Measurements from ENCODE around the gene AGAP5. TPM values are rescaled to one million over a fixed set of nuclear protein-coding genes. Genes with fewer than 3 reads are reported as not detected.
"Not testable (repeated sequence)": the region's sequence is repeated elsewhere in the genome, so short reads cannot be mapped to it uniquely, and the experiment has no call there.

The AGAP5 gene
- total and polyA plus RNA-seq, 10 of the 15 experiments (the other 5 are each of a cell fraction or from before 2014, with no cell fraction given) = 0.68 to 8.5 (median 6.7) TPM; not detected in 1

DNA sequence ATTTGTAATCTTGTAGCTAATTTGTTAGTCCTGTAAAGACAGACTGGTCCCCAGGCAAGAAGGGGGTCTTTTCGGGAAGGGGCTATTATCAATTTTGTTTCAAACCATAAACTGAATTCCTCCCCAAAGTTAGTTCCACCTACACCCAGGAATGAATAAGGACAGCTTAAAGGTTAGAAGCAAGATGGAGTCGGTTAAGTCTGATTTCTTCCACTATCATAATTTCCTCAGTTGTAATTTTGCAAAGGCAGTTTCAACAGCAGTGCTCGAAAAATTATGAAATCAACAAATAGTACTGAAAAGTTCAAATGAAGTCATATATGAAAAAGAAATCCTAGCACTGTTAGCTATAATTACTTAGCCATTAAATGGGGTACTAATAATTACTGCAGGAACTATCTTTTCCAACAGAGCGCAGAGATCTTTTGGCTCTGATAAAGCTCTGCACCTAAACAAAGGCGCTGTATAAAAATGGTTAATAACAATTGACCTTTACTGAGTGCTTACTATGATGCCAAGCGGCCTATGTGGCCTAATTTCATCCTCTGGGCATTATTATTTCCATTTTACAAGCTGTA, 45.5 kb upstream of the AGAP5 start (continued):
- TF ChIP-seq, protein P1, sequence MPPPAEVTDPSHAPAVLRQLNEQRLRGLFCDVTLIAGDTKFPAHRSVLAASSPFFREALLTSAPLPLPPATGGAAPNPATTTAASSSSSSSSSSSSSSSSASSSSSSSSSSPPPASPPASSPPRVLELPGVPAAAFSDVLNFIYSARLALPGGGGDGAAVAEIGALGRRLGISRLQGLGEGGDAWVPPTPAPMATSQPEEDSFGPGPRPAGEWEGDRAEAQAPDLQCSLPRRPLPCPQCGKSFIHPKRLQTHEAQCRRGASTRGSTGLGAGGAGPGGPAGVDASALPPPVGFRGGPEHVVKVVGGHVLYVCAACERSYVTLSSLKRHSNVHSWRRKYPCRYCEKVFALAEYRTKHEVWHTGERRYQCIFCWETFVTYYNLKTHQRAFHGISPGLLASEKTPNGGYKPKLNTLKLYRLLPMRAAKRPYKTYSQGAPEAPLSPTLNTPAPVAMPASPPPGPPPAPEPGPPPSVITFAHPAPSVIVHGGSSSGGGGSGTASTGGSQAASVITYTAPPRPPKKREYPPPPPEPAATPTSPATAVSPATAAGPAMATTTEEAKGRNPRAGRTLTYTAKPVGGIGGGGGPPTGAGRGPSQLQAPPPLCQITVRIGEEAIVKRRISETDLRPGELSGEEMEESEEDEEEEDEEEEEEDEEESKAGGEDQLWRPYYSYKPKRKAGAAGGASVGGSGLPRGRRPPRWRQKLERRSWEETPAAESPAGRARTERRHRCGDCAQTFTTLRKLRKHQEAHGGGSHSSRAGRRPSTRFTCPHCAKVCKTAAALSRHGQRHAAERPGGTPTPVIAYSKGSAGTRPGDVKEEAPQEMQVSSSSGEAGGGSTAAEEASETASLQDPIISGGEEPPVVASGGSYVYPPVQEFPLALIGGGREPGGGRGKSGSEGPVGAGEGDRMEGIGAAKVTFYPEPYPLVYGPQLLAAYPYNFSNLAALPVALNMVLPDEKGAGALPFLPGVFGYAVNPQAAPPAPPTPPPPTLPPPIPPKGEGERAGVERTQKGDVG (CRISPR knock-in tag; IDR thresholded peaks at IDR 0.05) = 0 out of 2 replicates have a peak, but pooled peaks have one; percentile 29
- 0 out of 2 replicates have a peak, but pooled peaks have one; percentile 7 for TF ChIP-seq YY1 (IDR thresholded peaks at IDR 0.05; ENCODE audit: low read depth, low read length)
- TF ChIP-seq FOXK2 (IDR thresholded peaks at IDR 0.05) = no peak
- peak; percentile 65; the same call in 1 of the 2 replicates for TF ChIP-seq SMARCA5 (IDR thresholded peaks at IDR 0.05)
- TF ChIP-seq RAD51 (IDR thresholded peaks at IDR 0.05) = 0 out of 2 replicates have a peak, but pooled peaks have one; percentile 18

DNA sequence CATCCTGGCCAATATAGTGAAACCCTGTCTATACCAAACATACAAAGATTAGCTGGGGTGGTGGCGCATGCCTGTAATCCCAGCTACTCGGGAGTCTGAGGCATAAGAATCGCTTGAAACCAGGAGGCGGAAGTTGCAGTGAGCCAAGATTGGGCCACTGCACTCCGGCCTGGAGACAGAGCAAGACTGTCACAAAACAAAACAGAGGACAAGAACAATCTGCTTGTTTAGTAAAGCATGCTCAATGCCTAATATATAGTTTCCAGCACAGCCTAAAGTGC, 44.5 kb upstream of the AGAP5 start:
- ChIA-PET RAD21 (ENCODE audit: unreplicated experiment) (interaction anchor here (0.9 to 3.0 kb wide), 2 partner anchors 12 to 31 kb away, joined by 3 to 16 read pairs; a partner anchor contains a TSS), POLR2A (interaction anchor here (2.4 to 3.7 kb wide), 4 partner anchors 9 to 30 kb away, joined by 13 to 38 read pairs (median 22); a partner anchor contains a TSS), SMC1A (ENCODE audit: uncharacterized antibody, unreplicated experiment) (interaction anchor here (1.5 to 4.1 kb wide), 3 partner anchors 12 to 30 kb away, joined by 4 to 35 read pairs (median 29); a partner anchor contains a TSS), CTCF (interaction anchor here (2.1 kb wide), 1 partner anchor 30 kb away, joined by 8 read pairs; a partner anchor contains a TSS)
- Histone ChIP-seq H3K4me2 (ENCODE audit: control insufficient read depth, insufficient read depth) (peak overlapping the region; percentile 93; the same call in 1 of the 2 replicates), H3K79me2 (ENCODE audit: control insufficient read depth, insufficient read depth, low read length) (peaks cover 45% of the 10 kb centered on the region), H3K36me3 (ENCODE audit: control insufficient read depth in 2 of 2, insufficient read depth in 2 of 2, low read length in 1 of 2) (no peaks in the 10 kb centered on the region; a peak in 1 of 4 replicates), H2AFZ (ENCODE audit: control insufficient read depth, low read depth, low read length) (no peak overlapping the region), H3K9me3 (replicated peaks; ENCODE audit: control insufficient read depth, insufficient read depth, low read length) (no peaks in the 10 kb centered on the region), H3K4me3 (no peak overlapping the region), H3K9ac (ENCODE audit: control insufficient read depth, insufficient read depth, low read length) (no peak overlapping the region), H3K4me1 (ENCODE audit: control insufficient read depth, insufficient read depth, low read length) (peaks cover 11% of the 10 kb centered on the region), H3K27me3 (replicated peaks in 1 of 2; ENCODE audit: control insufficient read depth in 2 of 2, insufficient read depth in 2 of 2, low read length in 1 of 2) (no peaks in the 10 kb centered on the region), H3K27ac (ENCODE audit: control insufficient read depth, insufficient read depth) (no peak overlapping the region), H4K20me1 (ENCODE audit: control insufficient read depth, insufficient read depth) (no peaks in the 10 kb centered on the region)
- BruUV-seq (replicated peaks) = no TSS peak
- DNase-seq (ENCODE audit: low read depth, low spot score) (no peak), FAIRE-seq (no peak), ATAC-seq (no peak)
- in situ Hi-C loops (cut with MboI) (no loop called here), intact Hi-C loops (cut with micrococcal nuclease; ENCODE audit: unreplicated experiment) (no loop called here)
- WGBS (ENCODE audit: insufficient coverage, insufficient replicate concordance, low lambda C conversion rate, missing lambda C conversion rate) = 97% methylated on average over 5 of the region's 5 CpGs
- no peak for TF ChIP-seq NFIC (IDR thresholded peaks at IDR 0.05; ENCODE audit: low read depth, low read length)
- no peak for TF ChIP-seq SUZ12 (IDR thresholded peaks at IDR 0.05; ENCODE audit: unreplicated experiment)
- TF ChIP-seq SPI1 (IDR thresholded peaks at IDR 0.05; ENCODE audit: borderline replicate concordance, insufficient read depth, low read depth, low read length) = no peak
- TF ChIP-seq ZNF217 (IDR thresholded peaks at IDR 0.05) = no peak

DNA sequence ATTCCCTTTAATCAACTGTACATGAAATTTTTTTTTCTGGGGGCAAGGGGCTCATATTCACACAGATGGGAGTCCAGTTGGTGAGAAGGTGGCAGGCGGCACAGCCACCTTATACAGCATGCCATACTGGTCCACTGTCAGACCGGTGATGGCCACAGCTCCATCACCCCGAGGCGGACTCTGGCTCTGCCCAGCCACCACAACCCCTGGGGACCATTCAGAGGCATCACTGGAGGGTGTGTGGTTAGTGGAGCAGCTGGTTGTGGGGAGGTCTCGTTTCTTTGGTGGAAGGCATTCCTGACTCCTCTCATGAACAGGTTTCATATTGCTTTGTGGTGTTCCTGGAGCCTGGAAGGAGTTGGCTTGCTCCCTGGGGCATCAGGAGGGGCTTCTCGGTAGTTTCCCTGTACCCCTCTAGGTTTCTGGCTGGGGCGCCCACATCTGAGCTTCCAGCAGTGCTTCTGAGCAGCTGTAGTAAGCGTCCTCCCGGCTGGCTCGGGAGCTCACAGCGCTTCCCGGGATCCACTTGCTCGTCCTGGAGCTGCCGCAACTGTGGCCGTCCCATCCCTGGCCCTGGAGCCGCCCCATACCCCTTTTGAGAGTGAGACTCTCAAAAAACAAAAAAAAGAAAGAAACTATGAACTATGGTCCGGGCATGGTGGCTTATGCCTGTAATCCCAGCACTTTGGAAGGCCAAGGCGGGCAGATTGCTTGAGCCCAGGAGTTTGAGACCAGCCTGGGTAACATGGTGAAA, 42.8 kb upstream of the AGAP5 start:
- intact Hi-C loops (cut with micrococcal nuclease; ENCODE audit: unreplicated experiment); H3K4me1 ChIP-seq (ENCODE audit: control insufficient read depth, insufficient read depth, low read length); DNase-seq (ENCODE audit: low read depth, low spot score); H3K9ac ChIP-seq (ENCODE audit: control insufficient read depth, insufficient read depth, low read length); ATAC-seq; H2AFZ ChIP-seq (ENCODE audit: control insufficient read depth, low read depth, low read length); H3K9me3 ChIP-seq (replicated peaks; ENCODE audit: control insufficient read depth, insufficient read depth, low read length); H3K27ac ChIP-seq (ENCODE audit: control insufficient read depth, insufficient read depth); RAD21 ChIA-PET (ENCODE audit: unreplicated experiment); FAIRE-seq; H3K36me3 ChIP-seq (ENCODE audit: control insufficient read depth in 2 of 2, insufficient read depth in 2 of 2, low read length in 1 of 2); H3K4me2 ChIP-seq (ENCODE audit: control insufficient read depth, insufficient read depth); in situ Hi-C loops (cut with MboI); SMC1A ChIA-PET (ENCODE audit: uncharacterized antibody, unreplicated experiment); H4K20me1 ChIP-seq (ENCODE audit: control insufficient read depth, insufficient read depth); H3K4me3 ChIP-seq; H3K27me3 ChIP-seq (replicated peaks in 1 of 2; ENCODE audit: control insufficient read depth in 2 of 2, insufficient read depth in 2 of 2, low read length in 1 of 2); BruUV-seq (replicated peaks); CTCF ChIA-PET: not testable (repeated sequence)
- POLR2A ChIA-PET = interaction anchor here (0.6 kb wide), 1 partner anchor 328 kb away, joined by 4 read pairs; no protein-coding TSS in a partner anchor
- 87% methylated on average over 17 of the region's 18 CpGs for WGBS (ENCODE audit: insufficient coverage, insufficient replicate concordance, low lambda C conversion rate, missing lambda C conversion rate)
- H3K79me2 ChIP-seq (ENCODE audit: control insufficient read depth, insufficient read depth, low read length) = peaks cover 30% of the 10 kb centered on the region
